T-helper 2 cell treated with Interferon-gamma antibody and Interleukin-4, amounts not matched to agents 5 μg/mL and 100 μg/mL, for 36 hours (primary cell): ENCODE results near the gene GSTA4.
"Not testable (repeated sequence)": the region's sequence is repeated elsewhere in the genome, so short reads cannot be mapped to it uniquely, and the experiment has no call there.

Experiments
- DNase-seq: peaks from one replicate; pipeline ENCODE4 v3.0.0; 2021; ENCODE audit warnings: low spot score
- H3K27ac Mint-ChIP-seq: one replicate; pipeline ENCODE4 v1.8.0; 2021; ENCODE audit warnings: mild to moderate bottlenecking, mixed read lengths
- H3K27me3 Mint-ChIP-seq: one replicate; pipeline ENCODE4 v1.8.0; 2021; ENCODE audit warnings: low read depth, mixed read lengths
- H3K36me3 Mint-ChIP-seq: one replicate; pipeline ENCODE4 v1.8.0; 2021; ENCODE audit warnings: low read depth, mixed read lengths
- H3K4me1 Mint-ChIP-seq: one replicate; pipeline ENCODE4 v1.8.0; 2021; ENCODE audit warnings: low read depth, mixed read lengths
- H3K4me3 Mint-ChIP-seq: one replicate; pipeline ENCODE4 v1.8.0; 2022; ENCODE audit warnings: mild to moderate bottlenecking, moderate library complexity, mixed read lengths
- H3K9me3 Mint-ChIP-seq: one replicate; pipeline ENCODE4 v1.8.0; 2021; ENCODE audit warnings: mixed read lengths

The GSTA4 gene

DNA sequence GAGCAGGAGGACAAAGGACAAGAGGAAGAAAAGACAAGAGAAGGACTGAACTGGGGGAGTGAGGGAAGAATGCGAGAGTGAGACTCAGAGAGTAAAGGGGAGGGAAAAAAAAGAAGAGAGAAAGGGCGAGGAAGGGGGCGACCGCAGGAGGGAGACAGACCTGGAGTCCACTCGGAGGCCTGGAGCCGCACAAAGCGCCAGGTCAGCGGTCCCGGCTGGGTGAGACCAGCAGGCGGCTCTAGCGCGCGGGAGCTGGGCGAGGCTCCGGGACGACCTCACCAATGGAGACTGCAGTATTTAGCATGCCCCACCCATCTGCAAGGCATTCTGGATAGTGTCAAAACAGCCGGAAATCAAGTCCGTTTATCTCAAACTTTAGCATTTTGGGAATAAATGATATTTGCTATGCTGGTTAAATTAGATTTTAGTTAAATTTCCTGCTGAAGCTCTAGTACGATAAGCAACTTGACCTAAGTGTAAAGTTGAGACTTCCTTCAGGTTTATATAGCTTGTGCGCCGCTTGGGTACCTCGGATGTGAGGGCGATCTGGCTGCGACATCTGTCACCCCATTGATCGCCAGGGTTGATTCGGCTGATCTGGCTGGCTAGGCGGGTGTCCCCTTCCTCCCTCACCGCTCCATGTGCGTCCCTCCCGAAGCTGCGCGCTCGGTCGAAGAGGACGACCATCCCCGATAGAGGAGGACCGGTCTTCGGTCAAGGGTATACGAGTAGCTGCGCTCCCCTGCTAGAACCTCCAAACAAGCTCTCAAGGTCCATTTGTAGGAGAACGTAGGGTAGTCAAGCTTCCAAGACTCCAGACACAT lies at the start of gene GSTA4:
TSS of gene GSTA4 (minus strand) at position 196 of the 824 bp plus-strand sequence. CDS start 1,041 bp downstream, outside the sequence.
- Mint-ChIP-seq H3K27me3 (peaks cover 10% of the 10 kb centered on the region), H3K27ac (peak within 1 kb of the TSS; percentile 99), H3K4me3 (peak within 1 kb of the TSS; percentile 90), H3K4me1 (peaks cover 33% of the 10 kb centered on the region)
- not testable (repeated sequence) for H3K36me3 Mint-ChIP-seq, H3K9me3 Mint-ChIP-seq
- peak; percentile 91 for DNase-seq

DNA sequence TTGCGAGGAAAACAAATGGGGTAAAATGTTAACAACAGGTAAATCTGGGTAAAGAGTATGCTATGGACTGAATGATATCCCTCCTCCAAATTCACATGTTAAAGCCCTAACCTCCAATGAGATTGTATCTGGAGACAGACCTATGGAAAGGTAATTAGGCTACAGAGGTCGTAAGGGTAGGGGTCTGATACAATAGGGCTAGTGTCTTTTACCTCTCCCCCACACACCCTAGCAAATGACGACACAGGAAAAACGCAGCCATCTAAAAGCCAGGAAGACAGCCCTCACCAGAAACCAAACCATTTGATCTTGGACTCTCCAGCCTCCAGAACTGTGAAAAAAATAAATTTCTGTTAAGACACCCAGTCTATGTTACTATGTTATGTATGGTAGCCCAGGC lies 49.5 kb upstream of the GSTA4 start:
- H3K36me3 Mint-ChIP-seq = peaks cover 13% of the 10 kb centered on the region
- peaks cover 26% of the 10 kb centered on the region for H3K4me1 Mint-ChIP-seq
- no peak overlapping the region for H3K4me3 Mint-ChIP-seq
- no peak overlapping the region for H3K27ac Mint-ChIP-seq
- no peaks in the 10 kb centered on the region for H3K9me3 Mint-ChIP-seq
- H3K27me3 Mint-ChIP-seq = no peaks in the 10 kb centered on the region
- DNase-seq = no peak

- Mint-ChIP-seq H3K36me3 (peaks cover 18% of the 10 kb centered on the region), H3K9me3 (no peaks in the 10 kb centered on the region)
- no peak for DNase-seq
Measured at GRCh38 chr6:53044071-53044470, 49.0 kb upstream of the GSTA4 start.

GRCh38 chr6:53043581-53043980 lies 48.5 kb upstream of the GSTA4 start:
- DNase-seq = no peak
- H3K4me3 Mint-ChIP-seq = no peak overlapping the region
- no peaks in the 10 kb centered on the region for H3K9me3 Mint-ChIP-seq
- peaks cover 19% of the 10 kb centered on the region for H3K36me3 Mint-ChIP-seq
- H3K4me1 Mint-ChIP-seq = peaks cover 19% of the 10 kb centered on the region
- H3K27ac Mint-ChIP-seq = no peak overlapping the region
- H3K27me3 Mint-ChIP-seq = no peaks in the 10 kb centered on the region

More at GRCh38 chr6:53044071-53044470, 49.0 kb upstream of the GSTA4 start:
- Mint-ChIP-seq H3K4me3 (no peak overlapping the region), H3K27ac (no peak overlapping the region), H3K27me3 (no peaks in the 10 kb centered on the region), H3K4me1 (peaks cover 22% of the 10 kb centered on the region)

DNA sequence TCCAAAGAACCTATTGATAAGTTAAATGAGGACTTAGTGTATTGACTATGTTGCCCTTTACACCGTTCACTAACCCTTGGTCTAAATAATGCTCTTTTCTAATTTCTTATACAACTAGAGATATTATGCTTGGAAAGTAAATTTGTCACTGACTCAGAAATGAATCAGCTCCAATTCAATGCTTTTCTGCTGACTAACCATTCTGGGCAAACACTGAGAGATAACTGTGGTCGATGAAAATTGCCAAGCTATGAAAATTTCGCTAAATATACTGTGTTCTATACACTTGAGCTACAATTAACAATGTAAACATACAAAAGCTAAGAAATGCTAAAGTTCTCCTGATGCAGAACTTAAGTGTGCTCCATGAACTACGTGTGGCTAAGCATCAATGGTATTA lies 47.0 kb upstream of the GSTA4 start:
- Mint-ChIP-seq H3K4me1 (peaks cover 8% of the 10 kb centered on the region), H3K27me3 (no peaks in the 10 kb centered on the region), H3K36me3 (peaks cover 18% of the 10 kb centered on the region), H3K27ac (no peak overlapping the region), H3K4me3 (no peak overlapping the region), H3K9me3 (no peaks in the 10 kb centered on the region)
- DNase-seq = no peak

- H3K27me3 Mint-ChIP-seq = no peaks in the 10 kb centered on the region
- no peak overlapping the region for H3K27ac Mint-ChIP-seq
- peaks cover 21% of the 10 kb centered on the region for H3K36me3 Mint-ChIP-seq
- no peak for DNase-seq
- H3K9me3 Mint-ChIP-seq = no peaks in the 10 kb centered on the region
- no peak overlapping the region for H3K4me3 Mint-ChIP-seq
- H3K4me1 Mint-ChIP-seq = peaks cover 3% of the 10 kb centered on the region
Measured at GRCh38 chr6:53041356-53041755, 46.3 kb upstream of the GSTA4 start.

GRCh38 chr6:53038596-53038995 lies 43.5 kb upstream of the GSTA4 start:
- peaks cover 25% of the 10 kb centered on the region for H3K36me3 Mint-ChIP-seq
- peaks cover 3% of the 10 kb centered on the region for H3K4me1 Mint-ChIP-seq
- no peak overlapping the region for H3K27ac Mint-ChIP-seq
- no peaks in the 10 kb centered on the region for H3K9me3 Mint-ChIP-seq
- no peak for DNase-seq
- no peaks in the 10 kb centered on the region for H3K27me3 Mint-ChIP-seq
- no peak overlapping the region for H3K4me3 Mint-ChIP-seq

DNA sequence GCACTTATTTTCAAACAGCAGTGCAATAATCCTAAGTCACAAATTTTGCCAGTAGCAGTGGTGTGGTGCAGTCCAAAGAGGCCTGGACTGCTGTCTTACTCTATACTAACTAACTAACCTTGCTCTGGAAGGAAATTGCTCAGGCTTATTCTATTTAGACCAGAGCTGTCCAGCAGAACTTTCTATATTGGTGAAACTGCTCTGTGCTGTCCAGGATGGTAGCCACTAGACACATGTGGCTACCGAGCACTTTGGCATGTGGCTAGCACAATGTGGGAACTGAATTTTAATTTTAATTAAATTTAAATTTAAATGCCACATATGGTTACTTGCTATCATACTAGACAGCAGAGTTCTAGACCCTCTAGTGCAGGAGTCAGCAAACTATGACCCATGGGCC lies 43.1 kb upstream of the GSTA4 start:
- peaks cover 25% of the 10 kb centered on the region for H3K36me3 Mint-ChIP-seq
- no peaks in the 10 kb centered on the region for H3K9me3 Mint-ChIP-seq
- H3K27me3 Mint-ChIP-seq = no peaks in the 10 kb centered on the region
- H3K4me1 Mint-ChIP-seq = peaks cover 2% of the 10 kb centered on the region
- DNase-seq = no peak
- H3K27ac Mint-ChIP-seq = no peak overlapping the region
- no peak overlapping the region for H3K4me3 Mint-ChIP-seq

- H3K27me3 Mint-ChIP-seq = no peaks in the 10 kb centered on the region
- no peak overlapping the region for H3K27ac Mint-ChIP-seq
- H3K9me3 Mint-ChIP-seq = no peaks in the 10 kb centered on the region
Measured at GRCh38 chr6:53035549-53036213, 40.6 kb upstream of the GSTA4 start.

GRCh38 chr6:53033764-53034163 lies 38.7 kb upstream of the GSTA4 start:
- H3K36me3 Mint-ChIP-seq = peaks cover 10% of the 10 kb centered on the region
- H3K27me3 Mint-ChIP-seq = no peaks in the 10 kb centered on the region
- H3K27ac Mint-ChIP-seq = no peak overlapping the region
- no peak overlapping the region for H3K4me3 Mint-ChIP-seq
- no peak for DNase-seq
- H3K9me3 Mint-ChIP-seq = no peaks in the 10 kb centered on the region
- peaks cover 3% of the 10 kb centered on the region for H3K4me1 Mint-ChIP-seq

More at GRCh38 chr6:53035549-53036213, 40.6 kb upstream of the GSTA4 start:
- peaks cover 27% of the 10 kb centered on the region for H3K36me3 Mint-ChIP-seq
- DNase-seq = no peak
- H3K4me1 Mint-ChIP-seq = peaks cover 2% of the 10 kb centered on the region
- H3K4me3 Mint-ChIP-seq = no peak overlapping the region

DNA sequence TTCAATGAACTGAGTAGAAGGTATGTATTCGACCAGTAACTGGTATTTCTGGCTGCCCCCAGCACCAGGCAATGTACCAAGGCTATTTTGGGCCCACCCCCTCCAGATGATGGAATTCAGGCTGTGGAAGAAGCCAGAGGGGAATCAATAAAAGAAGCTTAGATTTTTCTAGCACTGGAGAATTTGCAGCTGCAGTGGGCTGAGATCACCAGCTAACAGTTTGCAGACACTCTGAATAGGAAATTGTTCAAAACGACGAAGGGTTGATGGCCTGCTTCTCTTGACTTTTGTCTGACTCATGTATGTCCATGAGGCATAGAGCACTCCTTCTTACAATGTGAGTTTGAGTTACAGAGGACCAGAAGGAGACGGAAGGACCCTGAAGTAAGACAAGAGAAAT lies 37.8 kb upstream of the GSTA4 start:
- H3K36me3 Mint-ChIP-seq = peaks cover 10% of the 10 kb centered on the region
- H3K4me3 Mint-ChIP-seq = no peak overlapping the region
- H3K27me3 Mint-ChIP-seq = no peaks in the 10 kb centered on the region
- peaks cover 3% of the 10 kb centered on the region for H3K4me1 Mint-ChIP-seq
- H3K9me3 Mint-ChIP-seq = no peaks in the 10 kb centered on the region
- DNase-seq = no peak
- no peak overlapping the region for H3K27ac Mint-ChIP-seq

GRCh38 chr6:53031281-53031680 lies 36.2 kb upstream of the GSTA4 start:
- no peak for DNase-seq
- Mint-ChIP-seq H3K27me3 (no peaks in the 10 kb centered on the region), H3K27ac (no peak overlapping the region), H3K4me1 (peaks cover 7% of the 10 kb centered on the region), H3K4me3 (no peak overlapping the region), H3K36me3 (peaks cover 11% of the 10 kb centered on the region), H3K9me3 (no peaks in the 10 kb centered on the region)

GRCh38 chr6:53029761-53030160 lies 34.7 kb upstream of the GSTA4 start:
- H3K27ac Mint-ChIP-seq = no peak overlapping the region
- H3K27me3 Mint-ChIP-seq = no peaks in the 10 kb centered on the region
- peaks cover 7% of the 10 kb centered on the region for H3K4me1 Mint-ChIP-seq
- H3K4me3 Mint-ChIP-seq = no peak overlapping the region
- no peak for DNase-seq
- H3K9me3 Mint-ChIP-seq = no peaks in the 10 kb centered on the region
- peaks cover 7% of the 10 kb centered on the region for H3K36me3 Mint-ChIP-seq

- H3K9me3 Mint-ChIP-seq = no peaks in the 10 kb centered on the region
- no peaks in the 10 kb centered on the region for H3K27me3 Mint-ChIP-seq
- peaks cover 7% of the 10 kb centered on the region for H3K4me1 Mint-ChIP-seq
- H3K27ac Mint-ChIP-seq = no peak overlapping the region
- H3K4me3 Mint-ChIP-seq = no peak overlapping the region
- H3K36me3 Mint-ChIP-seq = peaks cover 6% of the 10 kb centered on the region
- no peak for DNase-seq
Measured at GRCh38 chr6:53029257-53029656, 34.2 kb upstream of the GSTA4 start.
